Stomach (tissue), 4 donors: Measurements from ENCODE around the gene PPP2R3C.

Experiments
- EP300 ChIP-seq: sonication (generic); formaldehyde crosslinking; IDR thresholded peaks from one replicate; pipeline ENCODE4 v1.6.1; 2017; ENCODE audit warnings: antibody characterized with exemption
- POLR2A ChIP-seq, 4 donors: fragments of 450-650 bp; IDR thresholded peaks; one replicate each; pipeline ENCODE4 v1.6.1; 2016; ENCODE audit warnings: antibody characterized with exemption in 4 of 4, control low read depth in 2 of 4, mild to moderate bottlenecking in 1 of 4, moderate library complexity in 1 of 4
- POLR2AphosphoS5 ChIP-seq, 3 donors: sonication (generic); formaldehyde crosslinking; IDR thresholded peaks; one replicate each; pipeline ENCODE4 v1.6.1; 2016; ENCODE audit warnings: antibody characterized with exemption in 3 of 3
- TF ChIP-seq, protein P1 (sequence below), 7 experiments: fragments of 450-650 bp in 4 of 7; fragments of 200-600 bp in 3 of 7; sonication (generic) in 3 of 7; IDR thresholded peaks; one replicate each; pipeline ENCODE4 v1.5.1; 2016 to 2019; ENCODE audit warnings: antibody characterized with exemption in 7 of 7, control low read depth in 2 of 7, mild to moderate bottlenecking in 1 of 7

DNA sequence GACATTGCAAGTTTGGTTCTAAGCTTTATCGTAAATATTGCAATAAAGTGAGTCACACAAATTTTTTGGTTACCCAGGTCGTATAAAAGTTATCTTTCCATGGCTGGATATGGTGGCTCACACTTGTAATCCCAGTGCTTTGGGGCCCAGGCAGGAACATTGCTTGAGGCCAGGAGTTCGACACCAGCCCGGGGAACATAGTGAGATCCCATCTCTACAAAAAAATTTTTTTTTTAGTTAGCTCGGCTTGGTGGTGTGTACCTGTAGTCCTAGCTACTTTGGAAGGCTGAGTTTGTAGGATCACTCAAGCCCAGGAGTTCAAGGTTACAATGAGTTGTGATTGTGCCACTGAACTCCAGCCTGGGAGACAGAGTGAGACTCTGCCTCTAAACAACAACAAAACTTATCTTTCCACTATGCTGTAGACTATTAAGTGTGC, 24.9 kb upstream of the PPP2R3C start:
- TF ChIP-seq, protein P1, sequence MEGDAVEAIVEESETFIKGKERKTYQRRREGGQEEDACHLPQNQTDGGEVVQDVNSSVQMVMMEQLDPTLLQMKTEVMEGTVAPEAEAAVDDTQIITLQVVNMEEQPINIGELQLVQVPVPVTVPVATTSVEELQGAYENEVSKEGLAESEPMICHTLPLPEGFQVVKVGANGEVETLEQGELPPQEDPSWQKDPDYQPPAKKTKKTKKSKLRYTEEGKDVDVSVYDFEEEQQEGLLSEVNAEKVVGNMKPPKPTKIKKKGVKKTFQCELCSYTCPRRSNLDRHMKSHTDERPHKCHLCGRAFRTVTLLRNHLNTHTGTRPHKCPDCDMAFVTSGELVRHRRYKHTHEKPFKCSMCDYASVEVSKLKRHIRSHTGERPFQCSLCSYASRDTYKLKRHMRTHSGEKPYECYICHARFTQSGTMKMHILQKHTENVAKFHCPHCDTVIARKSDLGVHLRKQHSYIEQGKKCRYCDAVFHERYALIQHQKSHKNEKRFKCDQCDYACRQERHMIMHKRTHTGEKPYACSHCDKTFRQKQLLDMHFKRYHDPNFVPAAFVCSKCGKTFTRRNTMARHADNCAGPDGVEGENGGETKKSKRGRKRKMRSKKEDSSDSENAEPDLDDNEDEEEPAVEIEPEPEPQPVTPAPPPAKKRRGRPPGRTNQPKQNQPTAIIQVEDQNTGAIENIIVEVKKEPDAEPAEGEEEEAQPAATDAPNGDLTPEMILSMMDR (IDR thresholded peaks at IDR 0.05): no peak
- TF ChIP-seq POLR2A (IDR thresholded peaks at IDR 0.05): no peak
- TF ChIP-seq POLR2AphosphoS5 (IDR thresholded peaks at IDR 0.05): no peak
- TF ChIP-seq EP300: no peak
